GM12801 (cell line): Measurements from ENCODE around the gene SLC26A6.

Experiments
- TF ChIP-seq, protein P1 (sequence below): IDR thresholded peaks from one replicate; pipeline ENCODE4 v1.5.1; 2011; ENCODE audit warnings: control low read depth; ENCODE audit not compliant: insufficient read length; ENCODE audit errors: extremely low read depth

SLC26A6 gene

DNA sequence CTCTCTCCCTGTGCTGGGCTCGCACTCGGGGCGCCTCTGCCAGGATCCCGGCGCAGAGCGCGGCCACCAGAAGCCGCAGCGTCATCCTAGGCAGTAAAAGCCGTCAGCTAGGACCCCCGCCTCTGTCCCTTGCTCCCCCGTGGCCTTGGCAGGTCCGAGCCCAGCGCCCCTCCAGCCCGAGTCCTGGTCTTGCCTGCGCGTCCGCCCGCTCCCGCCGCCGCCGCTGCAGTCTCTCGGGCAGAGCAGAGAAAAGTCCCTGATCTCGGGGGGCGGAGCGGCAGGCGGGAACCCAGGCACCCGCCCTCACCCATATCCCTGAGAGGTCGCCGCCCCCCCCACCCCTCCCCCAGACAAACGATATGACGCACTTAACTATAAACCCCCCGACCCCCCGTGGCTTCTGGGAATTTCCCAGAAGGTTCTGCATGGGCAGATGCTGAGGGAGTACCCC, 40.2 kb downstream of the SLC26A6 start, which contains the start of gene COL7A1:
COL7A1 (minus strand) TSS at position 255 of the 451 bp plus-strand sequence; CDS start at position 85, 170 bp downstream.
- TF ChIP-seq, protein P1, sequence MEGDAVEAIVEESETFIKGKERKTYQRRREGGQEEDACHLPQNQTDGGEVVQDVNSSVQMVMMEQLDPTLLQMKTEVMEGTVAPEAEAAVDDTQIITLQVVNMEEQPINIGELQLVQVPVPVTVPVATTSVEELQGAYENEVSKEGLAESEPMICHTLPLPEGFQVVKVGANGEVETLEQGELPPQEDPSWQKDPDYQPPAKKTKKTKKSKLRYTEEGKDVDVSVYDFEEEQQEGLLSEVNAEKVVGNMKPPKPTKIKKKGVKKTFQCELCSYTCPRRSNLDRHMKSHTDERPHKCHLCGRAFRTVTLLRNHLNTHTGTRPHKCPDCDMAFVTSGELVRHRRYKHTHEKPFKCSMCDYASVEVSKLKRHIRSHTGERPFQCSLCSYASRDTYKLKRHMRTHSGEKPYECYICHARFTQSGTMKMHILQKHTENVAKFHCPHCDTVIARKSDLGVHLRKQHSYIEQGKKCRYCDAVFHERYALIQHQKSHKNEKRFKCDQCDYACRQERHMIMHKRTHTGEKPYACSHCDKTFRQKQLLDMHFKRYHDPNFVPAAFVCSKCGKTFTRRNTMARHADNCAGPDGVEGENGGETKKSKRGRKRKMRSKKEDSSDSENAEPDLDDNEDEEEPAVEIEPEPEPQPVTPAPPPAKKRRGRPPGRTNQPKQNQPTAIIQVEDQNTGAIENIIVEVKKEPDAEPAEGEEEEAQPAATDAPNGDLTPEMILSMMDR, result no peak

DNA sequence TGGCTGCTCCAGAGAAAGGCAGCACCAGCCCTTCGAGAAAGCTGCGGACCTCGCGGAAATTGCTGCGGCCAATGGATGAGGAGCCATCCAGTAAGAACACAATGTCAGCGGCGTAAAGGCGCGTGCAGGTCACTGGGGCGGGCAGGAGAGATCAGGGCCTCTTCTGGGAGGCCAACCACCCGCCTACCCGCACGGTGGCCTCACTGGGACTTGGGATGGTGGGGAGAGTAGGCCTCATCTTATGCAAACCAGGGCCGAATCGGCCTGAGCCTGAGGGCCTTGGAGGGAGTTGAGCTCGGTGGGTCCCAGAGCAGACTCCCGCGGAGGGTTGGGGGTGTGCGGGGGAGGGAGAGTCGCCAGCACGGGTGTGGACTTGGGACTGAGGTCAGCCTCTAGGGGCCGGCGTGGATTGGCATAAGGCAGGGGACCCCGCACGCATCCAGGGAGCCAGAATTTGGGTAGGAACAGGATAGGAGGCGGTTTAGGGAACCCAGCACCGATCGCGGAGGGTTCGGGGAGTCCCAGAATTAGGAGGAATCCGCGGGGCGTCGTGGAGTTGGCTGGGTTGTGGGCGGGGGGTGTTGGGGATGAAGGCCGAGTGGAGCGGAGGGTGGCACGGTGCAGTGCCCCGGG, 40.7 kb downstream of the SLC26A6 start:
- TF ChIP-seq, protein P1, result no peak

DNA sequence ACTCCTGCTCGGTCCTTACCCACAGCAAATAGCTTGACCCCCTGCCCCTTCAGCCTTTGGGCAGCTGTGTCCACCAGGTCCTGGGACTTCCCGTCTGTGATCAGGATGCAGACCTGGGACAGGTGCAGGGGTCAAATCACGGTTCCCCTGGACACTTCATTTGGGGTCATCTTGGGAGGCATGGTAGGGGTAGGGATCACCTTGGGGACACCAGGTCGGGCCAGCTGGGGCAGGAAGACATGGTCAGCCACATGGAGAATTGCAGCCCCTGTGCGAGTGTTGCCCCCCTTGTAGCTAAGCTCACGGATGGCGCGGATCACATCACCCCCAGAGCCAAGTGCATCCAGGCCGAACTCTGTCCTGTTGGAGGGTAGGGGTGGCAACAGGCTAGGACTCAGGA, 41.9 kb downstream of the SLC26A6 start:
- TF ChIP-seq, protein P1, result no peak

DNA sequence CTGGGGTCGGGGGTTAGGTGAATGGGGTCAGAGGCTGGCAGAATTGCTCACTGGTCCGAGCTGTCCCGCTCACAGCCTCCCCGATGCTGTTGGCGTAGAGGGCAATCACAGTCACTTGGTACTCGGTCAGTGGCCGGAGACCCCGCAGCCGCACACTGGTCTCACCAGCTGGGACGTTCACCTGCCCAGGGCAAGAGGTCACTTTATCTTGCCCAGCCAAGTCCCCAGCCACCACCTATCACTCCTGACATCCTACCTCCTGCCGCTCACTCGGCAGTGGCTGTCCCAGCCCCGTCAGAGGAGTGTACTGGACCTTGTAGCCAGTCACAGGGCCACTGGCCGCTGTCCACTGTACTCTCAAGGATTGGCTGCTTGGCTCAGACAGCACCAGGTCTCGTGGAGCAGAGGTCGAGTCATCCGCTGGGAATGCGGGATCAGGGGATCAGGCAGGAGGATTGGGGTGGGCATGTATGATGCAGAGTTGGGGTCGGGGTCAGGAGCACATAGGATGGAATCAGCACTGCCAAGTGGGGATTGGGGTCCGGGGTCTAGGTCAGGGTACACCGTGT, 42.7 kb downstream of the SLC26A6 start:
- TF ChIP-seq, protein P1, result no peak

DNA sequence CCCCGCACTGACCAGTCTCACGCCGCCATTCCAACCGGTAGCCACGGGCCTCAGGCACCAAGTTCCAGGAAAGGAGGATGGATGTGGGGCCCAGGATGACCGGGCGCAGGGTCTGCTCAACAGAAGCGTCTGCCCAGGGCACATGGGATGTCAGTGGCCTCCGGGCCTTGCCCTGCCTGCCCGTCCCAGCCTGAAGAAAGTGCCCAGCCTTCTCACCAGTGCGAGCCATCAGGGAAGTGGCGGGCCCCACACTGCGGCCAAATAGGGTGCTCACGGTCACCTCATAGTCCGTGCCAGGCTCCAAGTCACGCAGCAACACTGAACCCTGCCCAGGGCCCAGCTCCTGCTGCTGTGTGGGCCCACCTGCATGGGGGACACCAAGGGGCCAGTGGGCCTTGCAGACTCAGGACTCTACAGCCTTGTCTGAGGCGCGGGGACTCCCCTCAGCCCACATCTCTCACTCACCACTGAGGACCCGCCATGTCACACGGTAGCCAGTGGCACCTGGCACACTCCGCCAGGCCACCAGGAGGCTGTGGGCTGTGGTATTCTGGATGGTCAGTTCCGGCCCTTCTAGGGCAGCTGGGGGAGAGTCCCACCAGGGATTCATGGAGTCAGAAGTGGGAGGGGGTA, 43.3 kb downstream of the SLC26A6 start:
- TF ChIP-seq, protein P1, result no peak

DNA sequence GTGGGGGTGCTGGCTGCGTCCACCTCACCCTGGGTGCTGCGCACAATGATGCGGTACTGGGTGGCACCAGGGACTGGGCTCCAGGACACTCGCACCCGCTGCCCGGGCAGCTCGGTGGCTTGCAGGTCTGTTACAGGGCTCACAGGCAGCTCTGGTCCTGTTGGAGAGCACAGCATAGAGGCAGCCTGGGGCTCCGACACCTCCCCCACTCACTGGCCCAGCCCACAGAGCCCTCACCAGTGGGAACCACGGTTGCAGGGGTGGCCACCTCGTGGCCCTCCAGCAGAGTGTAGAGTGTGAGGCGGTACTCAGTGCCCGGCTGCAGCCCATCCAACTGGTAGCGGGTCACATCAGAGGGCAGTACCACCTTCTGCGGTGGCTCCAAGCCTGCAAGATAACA, 43.8 kb downstream of the SLC26A6 start:
- TF ChIP-seq, protein P1, result no peak

DNA sequence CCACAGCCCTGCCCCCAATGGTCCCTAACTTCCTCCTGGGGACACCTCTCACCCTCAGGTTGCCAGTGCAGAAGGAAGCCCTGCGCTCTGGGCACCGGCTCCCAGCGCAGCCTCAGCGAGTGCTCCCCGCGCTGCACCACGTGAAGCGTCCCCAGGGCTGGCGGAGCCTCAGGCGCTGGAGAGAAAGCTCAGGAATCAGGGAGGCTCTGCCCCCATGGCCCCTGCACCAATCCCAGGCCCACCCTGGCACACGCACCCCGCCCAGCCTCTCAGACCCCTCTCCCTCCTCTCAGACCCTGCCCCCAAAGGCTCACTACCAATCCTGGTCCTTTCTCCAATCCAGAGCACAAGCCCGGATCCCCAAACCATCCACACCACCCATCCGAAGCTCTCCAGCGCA, 47.0 kb downstream of the SLC26A6 start:
- TF ChIP-seq, protein P1, result no peak
